HL-60 (cell line): Measurements from ENCODE around the gene CWF19L1.

Experiments used
- DNase-seq, 2 experiments: peaks; one replicate each; pipeline ENCODE4 v3.0.0-alpha.2; 2010 to 2020; ENCODE audit warnings: low read depth in 1 of 2, low spot score in 1 of 2
- H3K27ac ChIP-seq: fragments of 250-450 bp; sonication (Bioruptor Pico); replicated peaks from 2 replicates; pipeline ENCODE4 v1.5.1; 2020; ENCODE audit warnings: mild to moderate bottlenecking, moderate library complexity
- H3K27me3 ChIP-seq: fragments of 250-450 bp; sonication (Bioruptor Pico); 2 replicates; pipeline ENCODE4 v1.5.1; 2021; ENCODE audit warnings: mild to moderate bottlenecking, moderate library complexity; ENCODE audit not compliant: insufficient read depth, poor library complexity, severe bottlenecking
- H3K4me3 ChIP-seq: replicated peaks from 2 replicates; pipeline ENCODE4 v1.5.1; 2011; ENCODE audit warnings: mild to moderate bottlenecking, control low read depth, low read length; ENCODE audit not compliant: insufficient read depth
- GABPA ChIP-seq: IDR thresholded peaks from 2 replicates; pipeline ENCODE4 v1.6.1; 2012; ENCODE audit warnings: low read depth
- POLR2AphosphoS5 ChIP-seq: IDR thresholded peaks from 2 replicates; pipeline ENCODE4 v1.6.1; 2012; ENCODE audit warnings: low read depth
- SPI1 ChIP-seq: IDR thresholded peaks from 2 replicates; pipeline ENCODE4 v1.6.1; 2012; ENCODE audit warnings: low read depth, mild to moderate bottlenecking, borderline replicate concordance
- TF ChIP-seq, protein P1 (sequence below): IDR thresholded peaks from one replicate; pipeline ENCODE4 v1.5.1; 2011; ENCODE audit warnings: low read length, control low read depth, inconsistent platforms; ENCODE audit not compliant: insufficient read depth
- TF ChIP-seq, protein P2 (sequence below): IDR thresholded peaks from 2 replicates; pipeline ENCODE4 v1.6.1; 2012; ENCODE audit warnings: low read depth; ENCODE audit not compliant: insufficient replicate concordance

CWF19L1 gene

DNA sequence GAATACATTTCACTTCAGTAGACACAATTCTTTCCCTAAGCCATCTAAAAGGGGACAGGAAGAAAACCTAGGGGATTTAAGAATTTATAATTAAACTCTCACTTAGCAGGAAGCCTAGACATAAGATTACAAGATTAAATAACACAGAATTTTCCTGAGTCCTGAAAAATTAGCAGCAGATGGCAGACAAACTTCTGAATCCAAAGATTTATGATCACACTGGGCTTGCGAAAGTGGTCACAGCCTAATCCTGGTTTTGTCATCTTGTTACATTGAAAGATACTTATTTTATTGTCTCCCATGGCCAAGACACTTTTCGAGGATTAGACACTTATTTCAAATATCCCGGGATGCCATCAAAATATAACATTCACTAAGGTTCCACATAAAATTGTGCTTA is 84.5 kb downstream of the CWF19L1 start:
- H3K4me3 ChIP-seq: peak overlapping the region; percentile 70
- TF ChIP-seq, protein P1, sequence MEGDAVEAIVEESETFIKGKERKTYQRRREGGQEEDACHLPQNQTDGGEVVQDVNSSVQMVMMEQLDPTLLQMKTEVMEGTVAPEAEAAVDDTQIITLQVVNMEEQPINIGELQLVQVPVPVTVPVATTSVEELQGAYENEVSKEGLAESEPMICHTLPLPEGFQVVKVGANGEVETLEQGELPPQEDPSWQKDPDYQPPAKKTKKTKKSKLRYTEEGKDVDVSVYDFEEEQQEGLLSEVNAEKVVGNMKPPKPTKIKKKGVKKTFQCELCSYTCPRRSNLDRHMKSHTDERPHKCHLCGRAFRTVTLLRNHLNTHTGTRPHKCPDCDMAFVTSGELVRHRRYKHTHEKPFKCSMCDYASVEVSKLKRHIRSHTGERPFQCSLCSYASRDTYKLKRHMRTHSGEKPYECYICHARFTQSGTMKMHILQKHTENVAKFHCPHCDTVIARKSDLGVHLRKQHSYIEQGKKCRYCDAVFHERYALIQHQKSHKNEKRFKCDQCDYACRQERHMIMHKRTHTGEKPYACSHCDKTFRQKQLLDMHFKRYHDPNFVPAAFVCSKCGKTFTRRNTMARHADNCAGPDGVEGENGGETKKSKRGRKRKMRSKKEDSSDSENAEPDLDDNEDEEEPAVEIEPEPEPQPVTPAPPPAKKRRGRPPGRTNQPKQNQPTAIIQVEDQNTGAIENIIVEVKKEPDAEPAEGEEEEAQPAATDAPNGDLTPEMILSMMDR: no peak
- TF ChIP-seq POLR2AphosphoS5 (no peak), SPI1 (no peak), GABPA (no peak)
- TF ChIP-seq, protein P2, sequence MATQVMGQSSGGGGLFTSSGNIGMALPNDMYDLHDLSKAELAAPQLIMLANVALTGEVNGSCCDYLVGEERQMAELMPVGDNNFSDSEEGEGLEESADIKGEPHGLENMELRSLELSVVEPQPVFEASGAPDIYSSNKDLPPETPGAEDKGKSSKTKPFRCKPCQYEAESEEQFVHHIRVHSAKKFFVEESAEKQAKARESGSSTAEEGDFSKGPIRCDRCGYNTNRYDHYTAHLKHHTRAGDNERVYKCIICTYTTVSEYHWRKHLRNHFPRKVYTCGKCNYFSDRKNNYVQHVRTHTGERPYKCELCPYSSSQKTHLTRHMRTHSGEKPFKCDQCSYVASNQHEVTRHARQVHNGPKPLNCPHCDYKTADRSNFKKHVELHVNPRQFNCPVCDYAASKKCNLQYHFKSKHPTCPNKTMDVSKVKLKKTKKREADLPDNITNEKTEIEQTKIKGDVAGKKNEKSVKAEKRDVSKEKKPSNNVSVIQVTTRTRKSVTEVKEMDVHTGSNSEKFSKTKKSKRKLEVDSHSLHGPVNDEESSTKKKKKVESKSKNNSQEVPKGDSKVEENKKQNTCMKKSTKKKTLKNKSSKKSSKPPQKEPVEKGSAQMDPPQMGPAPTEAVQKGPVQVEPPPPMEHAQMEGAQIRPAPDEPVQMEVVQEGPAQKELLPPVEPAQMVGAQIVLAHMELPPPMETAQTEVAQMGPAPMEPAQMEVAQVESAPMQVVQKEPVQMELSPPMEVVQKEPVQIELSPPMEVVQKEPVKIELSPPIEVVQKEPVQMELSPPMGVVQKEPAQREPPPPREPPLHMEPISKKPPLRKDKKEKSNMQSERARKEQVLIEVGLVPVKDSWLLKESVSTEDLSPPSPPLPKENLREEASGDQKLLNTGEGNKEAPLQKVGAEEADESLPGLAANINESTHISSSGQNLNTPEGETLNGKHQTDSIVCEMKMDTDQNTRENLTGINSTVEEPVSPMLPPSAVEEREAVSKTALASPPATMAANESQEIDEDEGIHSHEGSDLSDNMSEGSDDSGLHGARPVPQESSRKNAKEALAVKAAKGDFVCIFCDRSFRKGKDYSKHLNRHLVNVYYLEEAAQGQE: no peak
- H3K27ac ChIP-seq: peak overlapping the region; percentile 97
- H3K27me3 ChIP-seq: no peaks in the 10 kb centered on the region
- DNase-seq: no peak
